Fibroblast of the conjunctiva (primary cell): ENCODE measurements around the gene KLKB1.
A peak's percentile ranks its signal among the peaks of the same experiment; 100 is the strongest.

Experiments
- DNase-seq: peaks from one replicate; pipeline ENCODE4 v3.0.0-alpha.2; 2010; ENCODE audit warnings: low read depth

KLKB1 gene

DNA sequence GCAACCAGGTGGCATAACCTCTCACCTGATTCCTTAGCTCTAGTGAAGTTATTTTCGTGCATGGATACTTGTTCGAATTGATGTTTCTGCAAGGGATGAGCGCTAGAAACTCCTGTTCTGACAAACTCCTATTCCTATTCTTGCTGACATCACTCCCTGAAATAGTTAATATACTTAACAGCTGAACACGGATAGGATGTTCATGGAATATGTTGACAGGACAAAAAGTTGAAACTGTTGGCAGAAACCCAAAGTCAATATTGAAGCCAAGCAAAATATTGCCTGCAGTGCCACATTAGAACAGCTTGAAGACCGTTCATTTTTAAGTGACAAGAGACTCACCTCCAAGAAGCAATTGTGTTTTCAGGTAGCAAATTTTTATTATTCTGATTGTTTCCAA lies at the start of gene KLKB1:
Gene KLKB1, plus strand, starts transcription at position 287 of the 400 bp plus-strand sequence. CDS start 689 bp downstream, outside the sequence.
- DNase-seq = no peak

DNA sequence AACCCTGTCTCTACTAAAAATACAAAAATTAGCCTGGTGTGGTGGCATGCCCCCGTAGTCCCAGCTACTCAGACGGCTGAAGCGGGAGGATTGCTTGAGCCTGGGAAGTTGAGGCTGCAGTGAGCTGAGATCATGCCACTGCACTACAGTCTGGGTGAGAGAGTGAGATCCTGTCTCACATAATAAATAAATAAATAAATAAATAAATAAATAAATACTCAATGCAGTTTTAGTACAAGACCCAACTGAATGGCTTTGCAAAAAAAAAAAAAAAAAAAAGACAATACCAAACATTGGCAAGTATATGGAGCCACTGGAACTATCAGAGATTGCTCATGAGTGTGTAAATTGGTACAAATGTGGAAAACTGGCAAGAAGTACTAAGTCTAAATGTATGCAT lies 39.2 kb upstream of the KLKB1 start:
- no peak for DNase-seq

DNA sequence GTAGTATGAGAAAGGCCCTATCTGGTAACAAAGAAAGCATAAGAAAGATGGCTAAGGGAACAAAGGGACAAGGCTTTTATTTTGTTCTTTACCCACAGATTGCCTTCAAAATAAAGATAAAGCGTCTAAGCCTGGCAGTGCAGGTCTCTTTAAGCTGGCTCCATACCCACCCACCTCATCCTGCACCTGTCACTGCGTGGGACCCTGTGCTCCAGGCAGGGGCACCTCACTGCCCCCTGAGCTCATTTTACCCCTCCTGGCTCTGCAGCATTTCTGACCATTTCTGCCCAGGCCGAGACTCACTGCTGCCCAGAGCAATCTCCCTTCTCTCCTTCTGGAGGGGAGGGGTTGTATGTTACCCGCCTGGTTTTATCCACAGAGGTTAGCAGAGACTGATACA lies 37.7 kb upstream of the KLKB1 start:
- DNase-seq = no peak

DNA sequence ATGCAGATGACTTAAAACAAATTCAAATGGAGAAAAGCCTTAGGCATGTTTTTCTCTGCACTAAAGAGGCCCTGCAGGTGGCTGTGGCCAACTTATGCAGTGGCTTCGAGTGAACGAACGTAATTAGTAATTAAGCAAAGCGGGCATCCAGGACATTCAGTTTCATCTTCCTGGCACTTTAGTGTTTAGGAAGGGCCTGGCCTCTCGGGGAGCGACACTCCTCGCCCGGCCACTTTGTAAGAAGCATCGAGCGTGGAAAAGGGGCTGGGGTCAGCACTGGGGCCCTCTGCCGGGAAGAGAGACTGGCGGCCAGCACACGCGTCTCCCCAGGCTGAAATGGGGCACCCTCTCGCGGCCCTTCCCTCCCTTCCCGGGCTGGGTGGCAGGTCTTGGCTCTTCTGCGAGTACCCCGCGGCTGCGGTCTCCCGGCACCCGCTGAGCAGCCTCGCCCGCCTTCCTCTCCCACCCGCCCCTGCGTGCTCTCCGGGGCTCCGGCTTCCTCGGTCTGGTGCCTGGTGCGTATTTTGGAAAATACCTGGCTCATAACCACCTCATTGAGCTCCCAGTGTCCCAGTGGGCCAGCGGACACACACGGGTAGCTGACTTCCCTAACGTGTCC lies 36.6 kb upstream of the KLKB1 start:
- no peak for DNase-seq

DNA sequence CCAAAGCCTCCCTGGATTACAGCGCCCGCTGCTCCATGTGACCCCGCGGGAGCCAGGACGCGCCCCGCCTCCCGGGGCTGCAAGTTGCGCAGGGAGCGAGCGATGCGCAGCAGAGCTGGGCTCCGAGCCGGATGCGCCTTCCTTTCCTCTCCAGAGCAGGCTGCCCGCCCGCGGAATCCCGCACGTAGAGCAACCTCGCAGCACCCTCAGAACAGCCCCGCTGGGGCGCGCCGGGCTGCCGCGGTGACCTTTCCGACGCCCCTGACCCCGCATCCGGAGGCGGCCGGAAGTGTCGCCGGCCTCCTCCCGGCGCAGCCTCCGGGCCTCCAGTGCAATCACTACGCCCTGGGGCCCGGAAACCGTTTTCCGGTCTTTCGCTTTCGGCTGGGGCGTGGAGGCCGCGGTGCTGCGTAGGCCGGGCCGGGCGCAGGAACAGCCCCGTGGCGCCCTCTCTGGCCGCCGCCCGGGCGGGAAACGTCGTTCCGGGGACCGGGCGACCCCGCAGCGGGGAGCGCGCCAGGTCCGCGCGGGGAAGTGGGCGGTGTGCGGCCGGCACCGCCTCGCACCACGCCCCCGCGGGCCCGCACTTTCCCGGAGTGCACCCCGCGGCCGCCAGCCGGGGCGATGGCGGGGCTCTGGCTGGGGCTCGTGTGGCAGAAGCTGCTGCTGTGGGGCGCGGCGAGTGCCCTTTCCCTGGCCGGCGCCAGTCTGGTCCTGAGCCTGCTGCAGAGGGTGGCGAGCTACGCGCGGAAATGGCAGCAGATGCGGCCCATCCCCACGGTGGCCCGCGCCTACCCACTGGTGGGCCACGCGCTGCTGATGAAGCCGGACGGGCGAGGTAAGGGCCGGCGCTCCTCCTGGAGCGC lies 35.9 kb upstream of the KLKB1 start, which contains the start of gene CYP4V2:
Gene CYP4V2, plus strand, starts transcription at position 368 of the 866 bp plus-strand sequence. Its CDS starts 257 bp downstream, at position 625.
- DNase-seq = peak; percentile 21

DNA sequence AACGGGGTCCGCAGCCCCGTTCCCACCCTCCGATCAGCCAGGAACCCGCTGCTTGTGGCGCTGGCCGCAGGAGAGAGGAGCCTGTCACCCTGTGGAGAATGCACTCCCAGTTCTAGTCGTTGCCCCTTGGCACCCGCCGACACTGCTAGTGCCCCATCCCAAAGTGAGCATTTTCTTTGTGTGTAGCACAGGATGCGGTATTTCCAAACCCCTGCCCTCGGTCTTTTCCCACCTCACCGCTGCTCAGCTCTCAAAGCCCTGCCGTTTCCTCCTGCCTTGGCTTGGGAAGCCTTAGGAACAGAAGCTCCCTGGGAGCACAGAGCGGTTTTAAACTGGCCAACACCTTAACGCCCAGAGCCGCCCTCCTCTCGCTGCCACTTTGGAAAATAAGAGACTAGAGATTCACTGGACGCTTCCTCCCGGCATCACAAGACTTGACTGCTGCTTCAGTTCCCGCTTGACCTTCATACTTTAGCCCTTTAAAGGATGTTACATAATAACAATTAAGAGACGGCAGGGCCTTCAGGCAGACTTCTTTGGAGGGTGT lies 35.2 kb upstream of the KLKB1 start:
- DNase-seq = no peak

DNA sequence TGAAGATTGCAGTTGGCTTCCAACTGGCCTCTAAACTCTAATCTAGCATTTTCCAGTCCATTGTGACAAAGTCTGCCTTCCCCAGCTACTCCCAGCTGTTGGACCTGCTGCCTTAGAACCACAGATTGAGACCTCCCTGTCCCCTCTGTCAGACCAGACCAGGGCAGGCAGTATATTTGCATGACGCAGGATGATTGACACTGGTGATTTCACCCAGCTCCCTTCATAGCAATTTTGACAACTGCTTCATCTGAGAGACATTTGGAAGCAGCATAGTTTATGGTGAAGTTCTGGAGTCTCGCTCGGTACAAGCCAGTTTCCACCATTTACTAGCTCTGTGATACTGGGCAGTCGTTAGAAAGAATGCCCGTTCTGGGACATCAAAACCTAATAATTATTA lies 33.5 kb upstream of the KLKB1 start:
- no peak for DNase-seq

DNA sequence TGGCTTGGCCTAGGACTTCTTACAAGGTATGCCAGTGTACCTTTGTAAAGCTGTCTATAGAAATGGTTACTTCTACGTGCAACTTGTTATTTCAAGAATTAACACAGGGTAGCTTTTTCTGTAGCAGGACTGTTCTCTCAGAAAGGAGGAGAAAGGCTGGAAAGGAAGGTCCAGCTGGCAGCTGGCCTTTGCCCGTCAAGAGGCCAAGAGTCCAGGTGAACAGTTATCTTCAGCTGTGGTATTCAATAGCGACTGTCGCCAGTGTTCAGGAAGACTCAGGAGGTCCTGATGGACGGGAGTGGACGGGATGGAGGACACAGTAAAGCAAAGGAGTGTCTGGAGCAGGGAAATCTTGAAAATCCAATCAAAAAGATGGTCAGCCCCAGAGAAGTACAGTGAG lies 31.2 kb upstream of the KLKB1 start:
- no peak for DNase-seq

DNA sequence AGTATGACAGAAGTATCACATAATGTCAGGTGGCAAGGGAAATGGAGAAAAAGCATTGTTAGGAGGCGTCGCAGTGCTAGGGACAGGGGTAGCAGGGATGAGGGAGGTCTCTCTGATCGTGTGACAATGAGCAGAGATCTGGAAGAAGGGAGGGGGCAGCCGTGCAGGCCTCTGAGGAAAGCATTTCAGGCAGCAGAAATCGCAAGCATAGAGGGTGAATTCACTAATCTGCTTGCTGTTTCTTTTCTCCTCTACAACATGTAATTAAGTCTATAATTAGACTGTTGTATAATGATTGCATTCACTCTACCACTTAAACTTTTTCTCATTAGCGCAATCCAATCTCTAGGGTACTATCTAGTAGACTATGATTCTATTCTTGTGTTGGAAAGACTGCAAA lies 26.8 kb upstream of the KLKB1 start:
- no peak for DNase-seq

DNA sequence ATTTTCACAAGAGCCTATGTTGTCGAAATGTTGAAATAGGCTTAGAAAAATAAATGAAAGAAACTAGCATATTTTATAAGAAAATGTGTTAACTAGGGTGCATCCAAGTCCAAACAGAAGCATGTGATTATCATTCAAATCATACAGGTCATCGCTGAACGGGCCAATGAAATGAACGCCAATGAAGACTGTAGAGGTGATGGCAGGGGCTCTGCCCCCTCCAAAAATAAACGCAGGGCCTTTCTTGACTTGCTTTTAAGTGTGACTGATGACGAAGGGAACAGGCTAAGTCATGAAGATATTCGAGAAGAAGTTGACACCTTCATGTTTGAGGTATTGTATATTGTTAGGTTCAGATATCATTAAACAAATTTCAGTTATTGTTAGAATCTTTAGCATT lies 26.3 kb upstream of the KLKB1 start:
- no peak for DNase-seq

DNA sequence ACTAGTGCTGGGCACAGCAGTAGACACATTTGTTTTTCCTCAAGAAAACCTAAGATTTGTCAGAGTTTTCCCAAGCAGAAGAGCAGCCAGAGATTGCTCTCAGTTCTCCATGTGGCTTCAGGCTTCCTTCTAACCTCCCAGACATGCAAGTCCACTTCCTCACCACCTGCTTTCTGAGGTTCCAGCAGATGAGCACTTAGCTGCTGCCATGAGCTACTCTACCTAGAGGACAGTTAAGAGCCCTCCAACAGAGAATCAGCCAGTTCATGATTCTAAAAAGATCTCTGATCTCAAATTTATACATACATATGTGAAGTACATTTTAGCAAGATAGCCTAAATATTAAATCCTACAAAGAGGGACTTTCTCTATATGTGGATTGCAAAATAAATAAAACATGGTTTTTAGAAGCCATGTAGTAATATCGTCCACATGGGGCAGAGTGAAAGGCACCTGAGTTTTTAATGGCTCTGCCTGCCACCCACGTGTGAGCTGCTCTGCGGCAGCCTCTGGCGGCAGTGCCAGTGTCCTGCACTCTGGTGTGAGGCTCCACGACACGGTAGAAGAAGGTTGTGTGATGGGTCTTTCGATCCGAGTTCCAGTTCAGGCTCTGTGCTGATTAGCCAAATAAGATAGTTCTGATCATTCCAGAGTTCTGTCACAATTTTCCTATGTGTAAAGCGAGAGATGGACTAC lies 25.6 kb upstream of the KLKB1 start:
- DNase-seq = no peak

DNA sequence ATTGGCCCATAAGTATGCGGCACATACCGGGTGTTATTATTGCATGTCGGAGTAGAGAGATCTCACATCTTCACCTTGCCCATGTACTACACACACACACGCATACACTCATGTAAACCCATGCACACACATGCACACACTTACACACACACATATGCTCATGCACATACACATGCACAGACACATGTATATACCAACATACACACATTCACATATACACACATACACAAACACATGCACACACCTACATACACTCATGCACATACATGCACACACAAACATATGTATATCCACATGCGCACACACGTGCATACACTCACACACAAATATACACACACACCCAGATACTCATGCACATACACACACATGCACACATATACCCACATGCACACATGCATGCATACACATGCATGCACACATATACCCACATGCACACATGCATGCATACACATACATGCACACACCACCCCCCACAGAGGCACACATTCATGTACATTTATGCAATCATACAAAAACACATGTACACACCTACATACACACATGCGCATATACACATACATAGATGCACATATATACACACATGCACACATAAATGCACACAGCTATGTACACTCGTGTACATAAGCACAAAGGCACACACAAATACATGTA lies 24.7 kb upstream of the KLKB1 start:
- no peak for DNase-seq

DNA sequence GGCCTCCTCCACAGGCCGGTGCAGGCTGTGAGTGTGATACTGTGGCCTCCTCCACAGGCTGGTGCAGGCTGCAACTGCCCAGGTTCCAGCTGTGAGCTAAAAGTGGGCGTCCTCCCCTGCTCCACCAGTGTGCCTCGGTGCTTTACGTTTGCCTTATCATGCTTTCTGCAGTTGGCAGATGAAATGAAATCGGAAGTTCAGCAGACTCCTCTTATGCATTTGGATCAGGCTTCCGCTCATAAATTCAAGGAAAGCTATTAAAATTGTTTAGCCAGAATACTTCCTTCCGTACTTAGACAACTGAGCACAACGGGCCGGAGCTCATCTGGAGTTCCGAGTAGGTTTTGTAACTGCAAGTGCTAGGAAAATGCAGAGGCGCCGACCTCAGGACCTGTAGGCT lies 23.9 kb upstream of the KLKB1 start:
- DNase-seq = no peak

DNA sequence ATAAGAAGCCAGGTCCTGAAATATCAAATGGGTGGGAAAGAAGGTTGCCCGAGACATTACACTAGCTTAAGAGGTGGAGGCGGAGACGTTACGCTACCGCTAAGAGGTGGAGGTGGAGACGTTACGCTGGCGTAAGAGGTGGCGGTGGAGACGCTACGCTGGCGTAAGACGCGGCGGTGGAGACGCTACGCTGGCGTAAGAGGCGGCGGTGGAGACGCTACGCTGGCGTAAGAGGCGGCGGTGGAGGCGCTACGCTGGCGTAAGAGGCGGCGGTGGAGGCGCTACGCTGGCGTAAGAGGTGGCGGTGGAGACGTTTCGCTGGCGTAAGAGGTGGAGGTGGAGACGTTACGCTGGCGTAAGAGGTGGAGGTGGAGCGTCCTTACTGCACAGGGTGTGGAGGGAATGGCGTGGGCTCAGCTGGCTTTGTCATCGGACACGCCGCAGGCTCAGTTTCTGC lies 23.2 kb upstream of the KLKB1 start:
- DNase-seq = no peak

DNA sequence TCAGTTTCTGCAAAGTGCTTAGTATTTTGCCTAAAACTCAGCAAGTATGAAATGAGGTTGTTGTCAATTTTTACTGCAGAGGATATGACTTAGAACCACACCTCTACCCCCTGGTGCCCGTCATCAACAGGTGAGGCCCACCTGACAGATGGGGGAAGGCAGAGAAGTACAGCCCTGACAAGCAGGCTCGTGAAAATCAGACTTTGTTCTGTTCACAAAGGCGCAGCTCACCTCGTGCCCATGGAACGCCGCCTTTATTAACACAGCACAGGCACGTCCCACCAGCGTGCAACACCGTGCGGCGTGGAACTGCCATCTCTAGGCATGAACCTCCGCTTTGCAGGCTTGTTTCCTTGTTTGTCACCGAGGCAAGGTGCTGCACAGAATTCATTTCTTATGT lies 22.6 kb upstream of the KLKB1 start:
- no peak for DNase-seq

DNA sequence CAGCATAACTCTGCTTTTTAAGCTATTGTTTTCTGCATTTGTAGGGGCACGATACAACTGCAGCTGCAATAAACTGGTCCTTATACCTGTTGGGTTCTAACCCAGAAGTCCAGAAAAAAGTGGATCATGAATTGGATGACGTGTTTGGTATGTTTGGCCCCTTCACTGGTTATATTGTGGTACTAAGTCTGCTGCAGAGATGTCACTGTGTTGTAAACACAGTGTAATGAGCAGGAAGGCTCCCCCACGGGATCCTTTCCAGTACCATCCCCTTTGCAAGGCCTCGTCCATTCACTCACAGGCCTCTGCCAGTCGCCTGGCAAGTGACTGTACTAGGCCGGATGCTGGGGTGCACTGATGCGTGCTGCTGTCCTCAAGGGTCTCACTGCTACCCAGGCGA lies 22.2 kb upstream of the KLKB1 start:
- DNase-seq = no peak

DNA sequence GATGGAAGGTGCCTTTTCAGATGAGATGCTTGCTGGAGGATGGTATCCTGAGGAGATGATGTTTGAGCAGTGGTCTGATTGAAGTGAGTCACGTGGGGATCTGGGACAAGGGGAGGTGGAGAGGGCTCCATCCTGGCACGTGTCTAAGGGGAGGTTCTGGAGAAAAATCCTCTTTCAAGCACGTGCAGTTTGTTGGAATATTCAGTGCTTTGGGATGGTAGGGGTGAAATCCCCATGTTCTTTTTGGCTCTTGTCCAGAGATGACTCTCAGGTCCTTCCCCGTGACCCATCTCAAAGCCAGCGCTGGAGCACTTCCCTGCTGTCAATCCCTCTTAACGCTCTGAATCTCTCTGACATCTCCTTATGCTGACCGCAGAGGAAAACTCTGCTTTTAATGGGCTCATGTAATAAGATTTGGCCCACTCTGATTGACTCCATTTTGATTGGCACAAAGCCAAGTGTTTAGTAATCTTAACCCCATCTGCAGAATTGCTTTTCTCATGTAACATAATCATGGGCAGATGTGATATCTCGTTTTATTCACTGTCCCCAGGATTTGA lies 10.8 kb upstream of the KLKB1 start:
- peak; percentile 23 for DNase-seq

DNA sequence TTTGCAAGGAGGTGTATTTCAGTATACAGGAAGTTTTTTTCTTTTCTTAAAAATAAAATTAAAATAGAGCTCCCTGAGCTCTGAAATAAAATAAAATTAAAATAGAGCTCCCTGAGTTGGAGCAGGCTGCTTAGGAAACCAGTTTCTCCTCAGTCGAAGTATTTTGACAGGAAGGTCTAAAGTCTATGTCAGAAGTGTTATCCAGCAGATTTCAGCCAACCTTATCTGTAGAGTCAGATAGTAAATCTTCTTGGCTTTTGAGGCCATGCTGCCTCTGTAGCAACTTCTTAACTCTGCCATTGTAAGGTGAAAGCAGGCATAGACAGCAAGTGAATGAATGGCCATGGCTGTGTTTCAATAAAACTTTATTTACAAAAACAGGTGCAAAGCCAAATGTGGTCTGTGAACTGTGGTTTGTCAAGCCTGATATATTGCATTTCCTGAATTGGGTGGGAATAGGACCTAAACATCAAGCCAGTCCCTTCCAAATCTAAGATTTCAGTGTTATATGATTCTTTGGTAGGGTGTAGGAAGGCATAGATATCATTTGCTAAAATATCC lies 9.5 kb upstream of the KLKB1 start:
- DNase-seq = no peak

DNA sequence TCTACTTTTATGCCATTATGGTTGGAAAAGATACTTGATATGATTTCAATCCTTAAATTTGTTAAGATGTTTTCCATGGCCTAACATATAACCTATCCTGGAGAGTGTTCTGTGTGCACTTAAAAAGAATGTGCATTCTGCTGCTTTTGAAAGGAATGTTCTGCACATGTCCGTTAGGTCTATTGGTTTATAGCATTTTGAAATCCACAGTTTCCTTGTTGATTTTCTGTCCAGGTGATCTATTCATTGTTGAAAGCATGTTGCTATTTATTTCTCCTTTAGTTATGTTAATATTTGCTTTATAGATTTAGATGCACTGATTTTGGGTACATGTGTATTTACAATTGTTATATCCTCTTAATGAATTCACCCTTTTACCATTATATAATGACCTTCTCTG lies 5.7 kb upstream of the KLKB1 start:
- no peak for DNase-seq

DNA sequence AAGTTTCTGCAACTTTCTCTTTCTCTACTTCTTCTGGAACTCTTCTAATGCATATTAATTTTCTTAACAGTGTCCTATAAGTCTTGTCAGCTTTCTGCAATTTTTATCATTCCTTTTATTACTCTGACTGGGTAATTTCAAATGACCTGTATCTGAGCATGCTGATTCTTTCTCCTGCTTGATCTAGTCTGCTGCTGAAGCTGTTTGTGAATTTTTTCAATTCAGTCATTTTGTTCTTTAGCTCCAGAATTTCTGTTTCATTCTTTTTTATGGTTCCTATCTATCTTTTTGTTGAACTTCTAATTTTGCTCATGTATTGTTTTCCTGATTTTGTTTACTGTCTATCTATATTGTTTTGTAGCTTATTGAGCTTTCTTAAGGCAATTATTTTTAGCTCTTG lies 1.5 kb upstream of the KLKB1 start:
- no peak for DNase-seq

DNA sequence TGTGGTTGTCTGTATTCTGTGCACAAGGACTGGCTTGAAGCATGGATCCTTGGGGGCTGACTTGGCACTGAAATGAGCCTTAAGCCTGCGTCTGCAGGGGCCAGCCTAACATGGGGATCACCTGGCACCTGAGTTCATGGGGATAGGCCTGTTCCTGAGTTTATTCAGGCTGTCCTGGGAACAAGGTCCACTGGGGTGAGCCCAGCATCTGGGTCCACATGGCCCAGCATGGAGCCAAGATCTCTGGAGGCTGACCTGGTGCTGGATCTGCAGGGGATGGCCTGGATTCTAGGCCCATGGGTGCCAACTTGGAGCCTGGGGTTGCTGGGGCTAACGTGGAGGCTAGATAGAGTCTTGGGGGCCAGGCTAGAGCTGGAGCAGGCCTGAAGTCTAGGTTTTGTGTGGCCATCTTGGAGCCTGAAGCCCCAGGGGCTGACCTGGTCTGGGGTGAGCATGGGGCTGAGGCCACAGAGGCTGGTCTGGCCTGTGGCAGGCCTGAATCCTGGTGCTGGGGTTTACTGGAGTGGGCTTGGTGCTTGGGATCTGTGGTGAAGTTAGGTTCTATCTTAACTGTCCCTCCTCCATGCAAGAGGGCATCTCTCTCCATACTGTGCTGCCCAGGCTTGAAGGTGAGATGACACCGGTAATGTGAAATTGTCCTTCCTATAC lies 652 bp upstream of the KLKB1 start:
- no peak for DNase-seq
